Coronary artery (tissue), 2 donors: ENCODE measurements around the gene RNF212B.

Experiments
- DNase-seq: peaks from one replicate; pipeline ENCODE4 v3.0.0-alpha.2; 2017; ENCODE audit warnings: low spot score
- H3K27ac ChIP-seq, 2 donors: fragments of 200-600 bp; sonication (generic); one replicate each; pipeline ENCODE4 v1.5.1; 2016 to 2019
- H3K4me3 ChIP-seq: fragments of 200-600 bp; sonication (generic); 2 replicates; pipeline ENCODE4 v1.5.1; 2016; ENCODE audit warnings: mild to moderate bottlenecking, moderate library complexity
- CTCF ChIP-seq: fragments of 200-600 bp; sonication (generic); IDR thresholded peaks from one replicate; pipeline ENCODE4 v1.5.1; 2019; ENCODE audit warnings: antibody characterized with exemption

The RNF212B gene

GRCh38 chr14:23306412-23307145, 68.8 kb downstream of the RNF212B start, which contains the start of gene BCL2L2:
Gene BCL2L2, plus strand, starts transcription at chr14:23306833. Its CDS starts 935 bp downstream, at chr14:23307768.
- peak within 1 kb of the TSS; percentile 85 to 89 for H3K27ac ChIP-seq
- H3K4me3 ChIP-seq = peak within 1 kb of the TSS; percentile 77
- TF ChIP-seq CTCF = no peak
- peak; percentile 96 for DNase-seq

GRCh38 chr14:23307146-23307530, 69.4 kb downstream of the RNF212B start:
- TF ChIP-seq CTCF = no peak
- peak overlapping the region; percentile 77 for H3K4me3 ChIP-seq
- peak overlapping the region; percentile 85 to 89 for H3K27ac ChIP-seq
- DNase-seq = no peak

GRCh38 chr14:23307687-23308644, 70.2 kb downstream of the RNF212B start:
- no peak for TF ChIP-seq CTCF
- peak overlapping the region; percentile 77 for H3K4me3 ChIP-seq
- no peak for DNase-seq
- H3K27ac ChIP-seq = peak overlapping the region; percentile 85 to 89

- no peak overlapping the region for H3K27ac ChIP-seq
- no peak for DNase-seq
- no peak for TF ChIP-seq CTCF
- H3K4me3 ChIP-seq = peak overlapping the region; percentile 77
Measured at GRCh38 chr14:23308721-23309445, 71.1 kb downstream of the RNF212B start.

GRCh38 chr14:23310546-23310945, 72.8 kb downstream of the RNF212B start:
- TF ChIP-seq CTCF = no peak
- DNase-seq = no peak
- H3K27ac ChIP-seq = no peak overlapping the region

GRCh38 chr14:23316300-23316699, 78.6 kb downstream of the RNF212B start:
- Histone ChIP-seq H3K27ac (no peak overlapping the region), H3K4me3 (no peak overlapping the region)
- DNase-seq = no peak
- TF ChIP-seq CTCF = no peak

More at GRCh38 chr14:23310546-23310945, 72.8 kb downstream of the RNF212B start:
- no peak overlapping the region for H3K4me3 ChIP-seq
